Measurements from ENCODE around the gene DMD.

The DMD gene

GRCh38 chrX:31563792-31564191 is 1647.6 kb downstream of the DMD start:
- no peak for DNase-seq

- no peak for DNase-seq
Measured at GRCh38 chrX:31555506-31555905, 1655.8 kb downstream of the DMD start.

GRCh38 chrX:31551913-31552312 is 1659.4 kb downstream of the DMD start:
- no peak for DNase-seq

GRCh38 chrX:31550158-31550557 is 1661.2 kb downstream of the DMD start:
- DNase-seq = no peak

- DNase-seq = no peak
Measured at GRCh38 chrX:31547816-31548215, 1663.5 kb downstream of the DMD start.

GRCh38 chrX:31547416-31547815 is 1663.9 kb downstream of the DMD start:
- DNase-seq = no peak

- no peak for DNase-seq
Measured at GRCh38 chrX:31546126-31546525, 1665.2 kb downstream of the DMD start.

- no peak for DNase-seq
Measured at GRCh38 chrX:31545726-31546125, 1665.6 kb downstream of the DMD start.

GRCh38 chrX:31545191-31545590 is 1666.2 kb downstream of the DMD start:
- no peak for DNase-seq

- no peak for DNase-seq
Measured at GRCh38 chrX:31543634-31544033, 1667.7 kb downstream of the DMD start.

GRCh38 chrX:31542566-31542965 is 1668.8 kb downstream of the DMD start:
- DNase-seq = no peak

- no peak for DNase-seq
Measured at GRCh38 chrX:31540313-31540712, 1671.0 kb downstream of the DMD start.

- no peak for DNase-seq
Measured at GRCh38 chrX:31527455-31528126, 1683.8 kb downstream of the DMD start.

- DNase-seq = no peak
Measured at GRCh38 chrX:31523884-31524536, 1687.3 kb downstream of the DMD start.

- no peak for DNase-seq
Measured at GRCh38 chrX:31522760-31523159, 1688.6 kb downstream of the DMD start.

GRCh38 chrX:31521941-31522340 is 1689.4 kb downstream of the DMD start:
- DNase-seq = no peak

- DNase-seq = no peak
Measured at GRCh38 chrX:31516527-31516926, 1694.8 kb downstream of the DMD start.

GRCh38 chrX:31508338-31508737 is 1703.0 kb downstream of the DMD start:
- DNase-seq = no peak

GRCh38 chrX:31506928-31507327 is 1704.4 kb downstream of the DMD start:
- no peak for DNase-seq

GRCh38 chrX:31506360-31506759 is 1705.0 kb downstream of the DMD start:
- no peak for DNase-seq

GRCh38 chrX:31500921-31501320 is 1710.4 kb downstream of the DMD start:
- no peak for DNase-seq

GRCh38 chrX:31499109-31499508 is 1712.2 kb downstream of the DMD start:
- DNase-seq = no peak

GRCh38 chrX:31497086-31497485 is 1714.3 kb downstream of the DMD start:
- no peak for DNase-seq

GRCh38 chrX:31487951-31488350 is 1723.4 kb downstream of the DMD start:
- DNase-seq = no peak

GRCh38 chrX:31483336-31483735 is 1728.0 kb downstream of the DMD start:
- no peak for DNase-seq

All from NCI-H2081 treated with DMSO at 0.1 percent for 48 hours (cell line).